Right cardiac atrium (tissue), 5 donors: Measurements from ENCODE around the gene TMEM240. TPM values are rescaled to one million over a fixed set of nuclear protein-coding genes. Genes with fewer than 3 reads are reported as not detected.
"Not testable (repeated sequence)": the region's sequence is repeated elsewhere in the genome, so short reads cannot be mapped to it uniquely, and the experiment has no call there.

ENCODE experiments used
- ATAC-seq, 2 donors: fragments of 200-7000 bp; cut with Tn5 transposase; one replicate each; pipeline versions ENCODE4 v1.8.0 to v1.9.1; 2020; ENCODE audit warnings: moderate library complexity in 2 of 2, mild to moderate bottlenecking in 1 of 2
- DNase-seq, 3 donors: peaks; one replicate each; pipeline ENCODE4 v3.0.0-alpha.2; 2020
- H3K27ac ChIP-seq: one replicate; pipeline ENCODE4 v1.5.1; 2013; ENCODE audit warnings: mild to moderate bottlenecking, low read length, control low read depth, moderate library complexity
- H3K27me3 ChIP-seq: one replicate; pipeline ENCODE4 v1.6.1; 2013; ENCODE audit not compliant: control insufficient read depth, insufficient read depth
- H3K4me1 ChIP-seq: one replicate; pipeline ENCODE4 v1.6.1; 2013; ENCODE audit warnings: low read length; ENCODE audit not compliant: control insufficient read depth, insufficient read depth
- H3K4me3 ChIP-seq: one replicate; pipeline ENCODE4 v1.5.1; 2013; ENCODE audit warnings: low read length, control low read depth
- H3K9me3 ChIP-seq: one replicate; pipeline ENCODE4 v1.6.1; 2013; ENCODE audit warnings: low read length; ENCODE audit not compliant: control insufficient read depth
- WGBS: extraction: QIAGEN DNeasy Blood & Tissue Kit; methylation state at CpG from one replicate; pipeline ENCODE4 v1.1.7; 2013; 5-methylcytosine and 5-hydroxymethylcytosine counted together
- intact Hi-C, 4 donors: fragments of 100-400 bp; cut with DNase I; formaldehyde crosslinking; loops; one replicate each; pipeline versions ENCODE4 v1.11.0 to v1.14.0; 2022 to 2023
- polyA plus RNA-seq: library from polyadenylated mRNA; stranded (reverse); fragments of 200-250 nt; gene quantifications from one replicate; pipeline ENCODE4 v1.2.3, GENCODE V29; 2013
- total RNA-seq, 4 donors: library from RNA; stranded (reverse); fragmentation: NEBNext Ultra II Directional; extraction: Animal tissue kit (Norgen Biotek cat#: 25700); gene quantifications; one replicate each; pipeline ENCODE4 v1.2.1, GENCODE V29; 2021
- donor health status: healthy with polysubstance abuse.
- donor health status: DM: no; HTN: yes; CAD: no.
- donor health status: DM: no; HTN: no; CAD: no.
- donor health status: DM: no; HTN: yes; CAD: no; lungs with severe emphysema.
- donor health status: DM: yes; HTN: yes; CAD: no.

The TMEM240 gene
- total and polyA plus RNA-seq, 5 donors, result 7.3 to 10.4 (median 8.0) TPM

DNA sequence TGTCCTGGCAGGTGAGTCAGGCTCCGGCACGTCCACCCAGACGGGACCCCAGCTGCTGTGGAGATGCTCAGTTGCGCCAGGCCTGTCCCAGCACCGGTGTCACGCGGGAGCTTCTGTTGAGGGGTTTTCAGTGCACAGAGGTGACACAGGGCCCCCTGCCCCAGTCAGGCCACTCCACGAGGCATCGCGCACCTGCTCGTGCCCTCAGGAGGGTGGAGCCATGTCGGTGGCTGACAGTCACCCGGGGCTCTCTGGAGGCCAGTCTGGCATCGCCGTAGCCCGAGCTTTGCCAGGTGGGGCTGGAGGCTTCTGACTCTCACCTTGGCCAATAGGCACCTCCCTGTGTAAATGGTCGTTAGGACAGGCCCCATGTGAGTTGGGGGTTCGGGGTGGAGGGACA lies 11.1 kb downstream of the TMEM240 start:
- H3K4me1 ChIP-seq, result no peaks in the 10 kb centered on the region
- H3K4me3 ChIP-seq, result no peak overlapping the region
- WGBS, result 95% methylated on average over 15 of the region's 18 CpGs
- H3K27me3 ChIP-seq, result no peaks in the 10 kb centered on the region
- intact Hi-C loops, result no loop called here
- no peak overlapping the region for H3K27ac ChIP-seq
- no peak for DNase-seq
- no peak for ATAC-seq
- no peaks in the 10 kb centered on the region for H3K9me3 ChIP-seq

GRCh38 chr1:1528301-1529267 lies 11.8 kb downstream of the TMEM240 start:
- 83% methylated on average over 37 of the region's 37 CpGs for WGBS
- H3K27me3 ChIP-seq, result no peaks in the 10 kb centered on the region
- H3K4me1 ChIP-seq, result no peaks in the 10 kb centered on the region
- DNase-seq (peak in 1 of 3 donors; percentile 51), ATAC-seq (peak in 1 of 2 donors; percentile 26)
- H3K4me3 ChIP-seq, result no peak overlapping the region
- intact Hi-C loops, result no loop called here
- no peak overlapping the region for H3K27ac ChIP-seq
- H3K9me3 ChIP-seq, result no peaks in the 10 kb centered on the region

- WGBS, result 92% methylated on average over 31 of the region's 31 CpGs
- ATAC-seq (no peak), DNase-seq (no peak)
- Histone ChIP-seq H3K9me3 (no peaks in the 10 kb centered on the region), H3K4me3 (no peak overlapping the region), H3K27me3 (no peaks in the 10 kb centered on the region), H3K4me1 (no peaks in the 10 kb centered on the region), H3K27ac (no peak overlapping the region)
- intact Hi-C loops, result no loop called here
These were observed 13.2 kb downstream of the TMEM240 start for GRCh38 chr1:1527092-1527816.

DNA sequence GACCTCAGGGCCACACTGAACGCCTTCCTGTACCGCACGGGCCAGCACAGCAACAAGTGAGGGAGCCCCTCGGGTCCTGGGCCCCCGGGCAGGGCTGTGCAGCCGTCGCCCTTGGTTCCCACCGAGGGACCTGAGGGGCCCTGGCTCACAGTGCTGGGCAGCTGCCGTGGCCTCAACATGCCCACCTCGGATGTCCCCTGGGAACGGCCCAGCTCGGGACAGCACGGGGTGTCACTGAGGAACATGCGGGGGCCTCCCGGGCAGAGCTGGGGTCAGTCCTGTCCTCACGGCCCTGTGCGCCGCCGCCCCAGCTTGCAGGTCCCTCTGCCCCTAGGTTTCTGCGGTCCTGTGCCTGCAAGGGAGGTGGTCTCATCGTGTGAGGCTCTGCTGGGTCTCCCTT lies 13.9 kb downstream of the TMEM240 start:
- H3K4me3 ChIP-seq, H3K27me3 ChIP-seq, ATAC-seq, H3K9me3 ChIP-seq, H3K27ac ChIP-seq, intact Hi-C loops, H3K4me1 ChIP-seq, DNase-seq: not testable (repeated sequence)
- WGBS, result 93% methylated on average over 19 of the region's 21 CpGs

GRCh38 chr1:1524750-1525383 lies 15.6 kb downstream of the TMEM240 start:
- peak in 1 of 3 donors; percentile 47 for DNase-seq
- H3K4me3 ChIP-seq, H3K27ac ChIP-seq, H3K4me1 ChIP-seq, intact Hi-C loops, H3K27me3 ChIP-seq, ATAC-seq, H3K9me3 ChIP-seq: not testable (repeated sequence)
- WGBS, result 94% methylated on average over 25 of the region's 30 CpGs

GRCh38 chr1:1523651-1524050 lies 16.8 kb downstream of the TMEM240 start:
- DNase-seq, result peak in 1 of 3 donors; percentile 43
- ATAC-seq, intact Hi-C loops, H3K4me1 ChIP-seq, H3K27ac ChIP-seq, H3K9me3 ChIP-seq, H3K4me3 ChIP-seq, H3K27me3 ChIP-seq: not testable (repeated sequence)
- 91% methylated on average over 17 of the region's 17 CpGs for WGBS

DNA sequence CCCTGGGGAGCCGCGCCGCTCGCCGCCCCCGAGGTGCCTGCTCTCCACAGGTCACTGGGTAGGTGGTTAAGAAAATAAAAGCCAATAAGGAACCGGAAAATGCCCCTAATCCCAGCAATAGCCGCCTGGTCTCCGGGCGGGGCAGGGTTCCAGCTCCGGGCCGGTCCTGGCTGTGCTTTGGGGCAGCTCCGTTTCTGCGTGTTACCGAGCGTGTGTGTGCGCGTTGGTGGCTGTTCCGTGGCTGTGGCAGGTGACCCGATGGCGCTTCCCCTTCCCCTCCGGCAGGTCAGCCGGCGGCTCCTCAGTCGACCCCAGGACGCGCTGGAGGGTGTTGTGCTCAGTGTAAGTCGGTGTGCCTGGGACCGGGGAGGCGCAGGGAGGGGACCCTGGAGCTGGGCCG lies 17.2 kb downstream of the TMEM240 start:
- H3K9me3 ChIP-seq, ATAC-seq, H3K27ac ChIP-seq, H3K27me3 ChIP-seq, H3K4me3 ChIP-seq, H3K4me1 ChIP-seq, intact Hi-C loops: not testable (repeated sequence)
- WGBS, result 96% methylated on average over 31 of the region's 31 CpGs
- DNase-seq, result peak in 1 of 3 donors; percentile 31

DNA sequence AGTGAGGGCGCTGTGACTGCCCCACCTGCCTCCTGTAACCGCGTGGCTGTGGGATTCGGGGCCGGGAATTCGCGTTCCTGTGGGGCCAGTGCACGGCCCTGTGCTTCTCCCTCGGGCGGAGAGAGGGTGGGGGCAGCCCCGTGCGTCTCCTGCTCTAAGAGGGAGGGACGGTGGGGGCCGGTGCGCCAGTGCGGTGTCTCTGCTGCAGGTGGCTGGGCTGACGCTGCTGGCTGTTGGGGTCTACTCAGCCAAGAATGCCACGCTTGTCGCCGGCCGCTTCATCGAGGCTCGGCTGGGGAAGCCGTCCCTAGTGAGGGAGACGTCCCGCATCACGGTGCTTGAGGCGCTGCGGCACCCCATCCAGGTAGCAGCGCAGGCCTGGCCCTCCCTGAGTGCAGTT lies 17.9 kb downstream of the TMEM240 start:
- peak in 1 of 3 donors; percentile 26 for DNase-seq
- H3K27ac ChIP-seq, H3K4me3 ChIP-seq, ATAC-seq, H3K9me3 ChIP-seq, H3K27me3 ChIP-seq, intact Hi-C loops, H3K4me1 ChIP-seq: not testable (repeated sequence)
- 93% methylated on average over 30 of the region's 30 CpGs for WGBS

GRCh38 chr1:1521331-1521730 lies 19.1 kb downstream of the TMEM240 start:
- intact Hi-C loops, result no loop called here
- Histone ChIP-seq H3K27me3 (no peaks in the 10 kb centered on the region), H3K4me3 (no peak overlapping the region), H3K27ac (no peak overlapping the region), H3K4me1 (no peaks in the 10 kb centered on the region), H3K9me3 (no peaks in the 10 kb centered on the region)
- no peak for ATAC-seq
- DNase-seq, result peak in 2 of 3 donors; percentile 20 to 52
- WGBS, result 96% methylated on average over 19 of the region's 19 CpGs

- H3K4me1 ChIP-seq, H3K4me3 ChIP-seq, intact Hi-C loops, H3K27me3 ChIP-seq, H3K27ac ChIP-seq, H3K9me3 ChIP-seq: not testable (repeated sequence)
- DNase-seq (peak in 2 of 3 donors; percentile 46 to 55), ATAC-seq (peak in 1 of 2 donors; percentile 7)
- 98% methylated on average over 51 of the region's 51 CpGs for WGBS
These were observed 20.5 kb downstream of the TMEM240 start for GRCh38 chr1:1519805-1520505.
